Lung (tissue), 12 donors: ENCODE measurements around the gene CITED2. TPM values are rescaled to one million over a fixed set of nuclear protein-coding genes. Genes with fewer than 3 reads are reported as not detected.

Source experiments
- ATAC-seq: fragments of 200-7000 bp; cut with Tn5 transposase; one replicate; pipeline ENCODE4 v1.9.1; 2020; ENCODE audit warnings: moderate number of reproducible peaks; ENCODE audit not compliant: insufficient read depth, low FRiP score
- DNase-seq, 3 donors: peaks; one replicate each; pipeline ENCODE4 v3.0.0-alpha.2; 2013 to 2017
- H3K27ac ChIP-seq, 2 donors: one replicate each; pipeline ENCODE4 v1.5.1; 2013; ENCODE audit warnings: mild to moderate bottlenecking in 2 of 2, moderate library complexity in 2 of 2, control low read depth in 1 of 2, inconsistent platforms in 1 of 2, low read depth in 1 of 2, low read length in 1 of 2
- H3K27me3 ChIP-seq, 3 donors: one replicate each; pipeline ENCODE4 v1.5.1; 2013; ENCODE audit warnings: low read length in 2 of 3; ENCODE audit not compliant: control insufficient read depth in 3 of 3, insufficient read depth in 3 of 3
- H3K36me3 ChIP-seq, 4 donors: one replicate each; pipeline ENCODE4 v1.5.1; 2013; ENCODE audit warnings: low read length in 4 of 4, mild to moderate bottlenecking in 1 of 4, moderate library complexity in 1 of 4; ENCODE audit not compliant: control insufficient read depth in 4 of 4, insufficient read depth in 4 of 4
- H3K4me1 ChIP-seq, 5 donors: one replicate each; pipeline ENCODE4 v1.5.1; 2013; ENCODE audit warnings: low read length in 5 of 5, mild to moderate bottlenecking in 2 of 5, moderate library complexity in 1 of 5; ENCODE audit not compliant: control insufficient read depth in 5 of 5, insufficient read depth in 5 of 5
- H3K4me3 ChIP-seq: one replicate; pipeline ENCODE4 v1.5.1; 2013; ENCODE audit warnings: mild to moderate bottlenecking, control low read depth, moderate library complexity
- H3K9ac ChIP-seq, 2 donors: one replicate each; pipeline ENCODE4 v1.5.1; 2013; ENCODE audit warnings: low read length in 2 of 2, control low read depth in 1 of 2; ENCODE audit not compliant: insufficient read depth in 1 of 2
- H3K9me3 ChIP-seq, 4 donors: one replicate each; pipeline ENCODE4 v1.5.1; 2013; ENCODE audit warnings: low read length in 3 of 4, mild to moderate bottlenecking in 1 of 4, moderate library complexity in 1 of 4; ENCODE audit not compliant: control insufficient read depth in 4 of 4, insufficient read depth in 3 of 4
- WGBS, 2 donors: extraction: QIAGEN DNeasy Blood & Tissue Kit; methylation state at CpG; one replicate each; pipeline ENCODE4 v1.1.7; 2013; 5-methylcytosine and 5-hydroxymethylcytosine counted together
- polyA plus RNA-seq, 2 donors: library from polyadenylated mRNA; stranded (reverse); fragments of 200-250 nt; gene quantifications; one replicate each; pipeline ENCODE4 v1.2.1, GENCODE V29; 2013
- total RNA-seq, 2 donors: library from RNA; depleted of rRNA in 1 of 2; stranded (reverse); fragments of >200 nt in 1 of 2; gene quantifications; one replicate each; pipeline ENCODE4 v1.2.1, GENCODE V29; 2014 to 2021
- TF ChIP-seq, protein P1 (sequence below): IDR thresholded peaks from 2 replicates; pipeline ENCODE4 v1.5.1; 2012; ENCODE audit warnings: mild to moderate bottlenecking; ENCODE audit errors: control extremely low read depth, extremely low read depth
- donor health status: control.
- donor health status: control.
- donor health status: Bipolar disorder and iron deficiency.
- donor health status: healthy.
- donor health status: DM: yes; HTN: yes; CAD: no.

CITED2 gene
- total and polyA plus RNA-seq, 4 donors = 34.3 to 220 (median 118) TPM

GRCh38 chr6:139373928-139374356, 506 bp downstream of the CITED2 start:
- H3K27ac ChIP-seq = peak overlapping the region; percentile 94 to 99
- no peak for DNase-seq
- TF ChIP-seq, protein P1, sequence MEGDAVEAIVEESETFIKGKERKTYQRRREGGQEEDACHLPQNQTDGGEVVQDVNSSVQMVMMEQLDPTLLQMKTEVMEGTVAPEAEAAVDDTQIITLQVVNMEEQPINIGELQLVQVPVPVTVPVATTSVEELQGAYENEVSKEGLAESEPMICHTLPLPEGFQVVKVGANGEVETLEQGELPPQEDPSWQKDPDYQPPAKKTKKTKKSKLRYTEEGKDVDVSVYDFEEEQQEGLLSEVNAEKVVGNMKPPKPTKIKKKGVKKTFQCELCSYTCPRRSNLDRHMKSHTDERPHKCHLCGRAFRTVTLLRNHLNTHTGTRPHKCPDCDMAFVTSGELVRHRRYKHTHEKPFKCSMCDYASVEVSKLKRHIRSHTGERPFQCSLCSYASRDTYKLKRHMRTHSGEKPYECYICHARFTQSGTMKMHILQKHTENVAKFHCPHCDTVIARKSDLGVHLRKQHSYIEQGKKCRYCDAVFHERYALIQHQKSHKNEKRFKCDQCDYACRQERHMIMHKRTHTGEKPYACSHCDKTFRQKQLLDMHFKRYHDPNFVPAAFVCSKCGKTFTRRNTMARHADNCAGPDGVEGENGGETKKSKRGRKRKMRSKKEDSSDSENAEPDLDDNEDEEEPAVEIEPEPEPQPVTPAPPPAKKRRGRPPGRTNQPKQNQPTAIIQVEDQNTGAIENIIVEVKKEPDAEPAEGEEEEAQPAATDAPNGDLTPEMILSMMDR = no peak
- peak overlapping the region; percentile 99 for H3K4me3 ChIP-seq
- peaks cover 2 to 47% (median 4%) of the 10 kb centered on the region in 5 donors for H3K4me1 ChIP-seq
- no peak for ATAC-seq
- H3K36me3 ChIP-seq = peaks cover 0 to 25% (median 6%) of the 10 kb centered on the region in 4 donors
- H3K9ac ChIP-seq = peak overlapping the region; percentile 95 to 98
- WGBS, 2 donors = 0 to 1% methylated on average over 25 of the region's 25 CpGs
- H3K9me3 ChIP-seq = no peaks in the 10 kb centered on the region
- no peaks in the 10 kb centered on the region for H3K27me3 ChIP-seq

DNA sequence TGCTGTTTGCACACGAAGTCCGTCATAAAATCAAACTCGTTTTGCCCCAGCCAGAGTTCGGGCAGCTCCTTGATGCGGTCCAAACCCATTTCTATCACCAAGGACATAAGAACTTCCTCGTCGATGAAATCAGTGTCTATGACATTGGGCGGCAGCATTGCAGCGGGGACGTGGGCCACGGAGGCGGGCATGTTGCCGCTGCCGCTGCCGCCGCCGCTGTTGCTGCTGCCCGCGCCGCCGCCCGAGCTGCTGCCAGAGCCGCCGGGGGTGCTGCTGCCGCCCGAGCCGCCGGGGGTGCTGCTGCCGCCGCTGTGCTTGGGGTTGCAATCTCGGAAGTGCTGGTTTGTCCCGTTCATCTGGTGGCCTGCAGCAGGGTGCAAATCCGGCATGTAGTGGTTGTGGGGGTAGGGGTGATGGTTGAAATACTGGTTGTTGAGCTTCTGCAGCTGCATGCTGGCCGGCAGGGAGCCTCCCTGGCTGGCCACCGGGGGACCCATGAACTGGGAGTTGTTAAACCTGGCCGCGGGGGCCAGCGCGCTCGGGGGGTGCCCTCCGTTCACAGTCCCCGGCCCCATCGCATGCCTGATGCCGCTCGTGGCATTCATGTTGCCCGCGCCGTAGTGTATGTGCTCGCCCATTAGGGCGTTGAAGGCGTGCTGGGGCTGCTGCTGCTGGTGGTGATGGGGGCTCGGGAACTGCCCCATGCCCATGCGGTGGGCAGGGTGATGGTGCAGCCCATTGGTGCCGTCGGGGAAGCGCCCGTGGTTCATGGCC, 1.1 kb downstream of the CITED2 start:
- Histone ChIP-seq H3K9ac (peak overlapping the region; percentile 95 to 98), H3K27me3 (no peaks in the 10 kb centered on the region), H3K4me1 (peaks cover 2 to 50% (median 7%) of the 10 kb centered on the region in 5 donors), H3K27ac (peak overlapping the region; percentile 94 to 99), H3K9me3 (no peaks in the 10 kb centered on the region), H3K36me3 (peaks cover 0 to 25% (median 6%) of the 10 kb centered on the region in 4 donors), H3K4me3 (peak overlapping the region; percentile 99)
- DNase-seq = peak; percentile 80 to 85 (median 81)
- 0 to 1% methylated on average over 55 to 57 of the region's 57 CpGs for WGBS, 2 donors
- no peak for ATAC-seq
- TF ChIP-seq, protein P1 = no peak

DNA sequence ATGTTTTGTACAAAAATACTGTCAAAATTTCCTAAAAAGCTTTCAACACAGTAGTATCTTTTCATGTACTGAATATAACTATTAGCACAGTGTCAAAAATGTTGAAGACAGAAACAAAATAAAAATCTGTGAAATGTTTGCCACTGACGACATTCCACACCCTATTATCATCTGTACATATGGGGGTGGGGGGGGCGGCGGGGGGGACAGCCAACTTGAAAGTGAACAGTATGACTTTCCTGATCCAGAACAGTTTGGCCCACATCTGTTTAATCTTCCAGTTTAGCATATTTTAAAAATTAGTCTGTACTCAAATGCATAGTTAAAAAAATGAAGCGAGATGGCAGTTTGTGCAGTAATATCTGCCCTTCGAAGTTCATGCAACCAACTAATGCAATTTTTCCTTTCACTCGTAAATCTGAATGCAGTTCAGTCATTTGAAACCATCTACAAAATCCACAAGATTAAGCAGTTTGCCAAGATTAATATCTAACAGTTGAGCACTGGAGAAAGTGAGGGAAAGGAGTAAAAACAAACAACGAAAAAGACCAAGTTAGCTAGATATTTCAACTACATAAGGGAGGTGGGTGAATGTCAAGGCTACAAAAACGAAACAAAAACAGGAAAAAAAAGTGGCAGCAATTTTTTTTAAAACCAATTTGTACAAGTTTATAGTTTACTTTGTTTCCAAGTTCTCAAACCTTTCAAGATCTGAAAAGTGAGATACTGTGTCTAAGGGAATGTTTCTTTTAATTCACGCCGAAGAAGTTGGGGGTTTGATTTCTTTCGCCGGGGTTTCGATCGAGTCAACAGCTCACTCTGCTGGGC, 1.9 kb downstream of the CITED2 start:
- H3K27ac ChIP-seq = peak overlapping the region; percentile 94 to 99
- no peaks in the 10 kb centered on the region for H3K9me3 ChIP-seq
- peak in 2 of 3 donors; percentile 16 to 47 for DNase-seq
- peak overlapping the region; percentile 77 to 96 for H3K9ac ChIP-seq
- H3K4me1 ChIP-seq = peaks cover 4 to 58% (median 13%) of the 10 kb centered on the region in 5 donors
- ATAC-seq = no peak
- peak overlapping the region; percentile 99 for H3K4me3 ChIP-seq
- H3K36me3 ChIP-seq = peaks cover 0 to 25% (median 6%) of the 10 kb centered on the region in 4 donors
- TF ChIP-seq, protein P1 = no peak
- 2% methylated on average over 14 of the region's 14 CpGs for WGBS, 2 donors
- no peaks in the 10 kb centered on the region for H3K27me3 ChIP-seq
